Pulmonary artery endothelial cell (primary cell): ENCODE measurements around the gene ZAR1L. TPM values are rescaled to one million over a fixed set of nuclear protein-coding genes. Genes with fewer than 3 reads are reported as not detected.
A peak's percentile ranks its signal among the peaks of the same experiment; 100 is the strongest.
"Not testable (repeated sequence)": the region's sequence is repeated elsewhere in the genome, so short reads cannot be mapped to it uniquely, and the experiment has no call there.

Experiments used
- DNase-seq: peaks from one replicate; pipeline ENCODE4 v3.0.0-alpha.2; 2011; ENCODE audit warnings: low read depth, low spot score
- total RNA-seq: library from RNA; depleted of rRNA; stranded (reverse); fragments of >200 nt; gene quantifications from 2 replicates; pipeline ENCODE4 v1.2.3, GENCODE V29; 2014

ZAR1L gene, protein sequence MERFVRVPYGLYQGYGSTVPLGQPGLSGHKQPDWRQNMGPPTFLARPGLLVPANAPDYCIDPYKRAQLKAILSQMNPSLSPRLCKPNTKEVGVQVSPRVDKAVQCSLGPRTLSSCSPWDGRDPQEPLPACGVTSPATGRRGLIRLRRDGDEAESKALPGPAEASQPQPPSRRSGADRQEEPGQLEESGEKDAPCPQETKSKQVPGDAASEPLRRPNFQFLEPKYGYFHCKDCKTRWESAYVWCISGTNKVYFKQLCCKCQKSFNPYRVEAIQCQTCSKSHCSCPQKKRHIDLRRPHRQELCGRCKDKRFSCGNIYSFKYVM
- not detected in 2 replicates for total RNA-seq

DNA sequence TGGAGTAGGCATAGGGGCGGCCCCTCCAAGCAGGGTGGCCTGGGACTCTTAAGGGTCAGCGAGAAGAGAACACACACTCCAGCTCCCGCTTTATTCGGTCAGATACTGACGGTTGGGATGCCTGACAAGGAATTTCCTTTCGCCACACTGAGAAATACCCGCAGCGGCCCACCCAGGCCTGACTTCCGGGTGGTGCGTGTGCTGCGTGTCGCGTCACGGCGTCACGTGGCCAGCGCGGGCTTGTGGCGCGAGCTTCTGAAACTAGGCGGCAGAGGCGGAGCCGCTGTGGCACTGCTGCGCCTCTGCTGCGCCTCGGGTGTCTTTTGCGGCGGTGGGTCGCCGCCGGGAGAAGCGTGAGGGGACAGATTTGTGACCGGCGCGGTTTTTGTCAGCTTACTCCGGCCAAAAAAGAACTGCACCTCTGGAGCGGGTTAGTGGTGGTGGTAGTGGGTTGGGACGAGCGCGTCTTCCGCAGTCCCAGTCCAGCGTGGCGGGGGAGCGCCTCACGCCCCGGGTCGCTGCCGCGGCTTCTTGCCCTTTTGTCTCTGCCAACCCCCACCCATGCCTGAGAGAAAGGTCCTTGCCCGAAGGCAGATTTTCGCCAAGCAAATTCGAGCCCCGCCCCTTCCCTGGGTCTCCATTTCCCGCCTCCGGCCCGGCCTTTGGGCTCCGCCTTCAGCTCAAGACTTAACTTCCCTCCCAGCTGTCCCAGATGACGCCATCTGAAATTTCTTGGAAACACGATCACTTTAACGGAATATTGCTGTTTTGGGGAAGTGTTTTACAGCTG is at the start of gene ZAR1L, which contains the start of gene BRCA2:
Gene ZAR1L (minus strand): TSS at position 126 of the 790 bp plus-strand sequence. CDS start 3,438 bp downstream, outside the sequence.
Gene BRCA2 (plus strand): TSS at position 271 of the 790 bp plus-strand sequence. CDS start 953 bp downstream, outside the sequence.
- peak; percentile 71 for DNase-seq

DNA sequence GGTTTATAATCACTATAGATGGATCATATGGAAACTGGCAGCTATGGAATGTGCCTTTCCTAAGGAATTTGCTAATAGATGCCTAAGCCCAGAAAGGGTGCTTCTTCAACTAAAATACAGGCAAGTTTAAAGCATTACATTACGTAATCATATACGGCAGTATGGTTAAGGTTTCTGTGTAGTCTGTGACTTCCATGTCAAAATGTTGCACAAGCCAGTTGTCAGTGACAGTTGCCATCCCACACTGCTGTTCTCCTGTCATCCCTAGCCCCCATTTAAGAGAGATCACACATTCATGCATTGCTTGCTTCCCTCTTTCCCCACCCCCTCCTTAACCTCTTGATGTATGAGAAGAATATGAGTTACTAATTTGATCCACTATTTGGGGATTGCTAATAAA is 47.4 kb upstream of the ZAR1L start:
- DNase-seq, result no peak

DNA sequence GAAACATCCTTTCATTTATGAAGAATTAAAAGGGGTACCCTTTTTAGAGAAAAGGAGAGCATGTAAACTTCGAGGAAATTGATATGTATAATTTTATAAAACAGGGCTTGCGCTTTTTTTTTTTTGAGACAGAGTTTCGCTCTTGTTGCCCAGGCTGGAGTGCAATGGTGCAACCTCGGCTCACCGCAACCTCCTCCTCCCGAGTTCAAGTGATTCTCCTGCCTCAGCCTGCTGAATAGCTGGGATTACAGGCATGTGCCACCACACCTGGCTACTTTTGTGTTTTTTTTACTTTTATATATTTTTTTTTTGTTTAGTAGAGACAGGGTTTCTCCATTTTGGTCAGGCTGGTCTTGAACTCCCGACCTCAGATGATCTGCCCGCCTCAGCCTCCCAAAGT is 40.8 kb upstream of the ZAR1L start:
- not testable (repeated sequence) for DNase-seq

DNA sequence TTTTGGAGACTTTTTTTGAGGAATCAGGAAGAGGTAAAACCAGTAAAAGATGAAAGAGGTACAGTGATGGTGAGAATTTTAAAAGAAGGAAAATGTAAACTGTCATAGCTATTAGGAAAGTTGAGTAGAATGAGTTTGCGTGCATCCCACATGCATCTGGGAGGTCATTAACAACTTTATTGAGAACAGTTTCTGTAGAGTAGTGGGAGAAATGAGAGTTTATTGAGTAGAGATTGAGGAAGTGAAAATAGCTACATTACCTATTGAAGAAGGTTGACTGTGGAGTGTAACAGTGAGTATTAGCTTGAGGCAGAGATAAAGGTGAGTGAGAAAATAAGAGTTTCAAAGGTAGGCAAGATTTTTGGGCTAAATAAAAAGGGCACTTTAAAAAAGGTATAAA is 38.9 kb upstream of the ZAR1L start:
- DNase-seq, result no peak

DNA sequence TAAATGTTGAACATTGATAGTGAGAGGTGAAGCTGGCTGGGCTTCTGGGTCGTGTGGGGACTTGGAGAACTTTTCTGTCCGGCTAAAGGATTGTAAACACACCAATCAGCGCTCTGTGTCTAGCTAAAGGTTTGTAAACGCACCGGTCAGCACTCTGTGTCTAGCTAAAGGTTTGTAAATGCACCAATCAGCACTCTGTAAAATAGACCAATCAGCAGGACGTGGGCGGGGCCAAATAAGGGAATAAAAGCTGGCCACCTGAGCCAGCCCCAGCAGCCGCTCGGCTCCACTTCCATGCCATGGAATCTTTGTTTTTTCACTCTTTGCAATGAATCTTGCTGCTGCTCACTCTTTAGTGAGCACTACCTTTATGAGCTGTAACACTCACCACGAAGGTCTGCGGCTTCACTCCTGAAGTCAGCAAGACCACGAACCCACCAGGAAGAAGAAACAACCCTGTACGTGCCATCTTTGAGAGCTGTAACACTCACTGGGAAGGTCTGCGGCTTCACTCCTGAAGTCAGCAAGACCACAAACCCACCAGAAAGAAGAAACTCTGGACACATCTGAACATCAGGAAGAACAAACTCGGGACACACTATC is 35.8 kb upstream of the ZAR1L start:
- not testable (repeated sequence) for DNase-seq

DNA sequence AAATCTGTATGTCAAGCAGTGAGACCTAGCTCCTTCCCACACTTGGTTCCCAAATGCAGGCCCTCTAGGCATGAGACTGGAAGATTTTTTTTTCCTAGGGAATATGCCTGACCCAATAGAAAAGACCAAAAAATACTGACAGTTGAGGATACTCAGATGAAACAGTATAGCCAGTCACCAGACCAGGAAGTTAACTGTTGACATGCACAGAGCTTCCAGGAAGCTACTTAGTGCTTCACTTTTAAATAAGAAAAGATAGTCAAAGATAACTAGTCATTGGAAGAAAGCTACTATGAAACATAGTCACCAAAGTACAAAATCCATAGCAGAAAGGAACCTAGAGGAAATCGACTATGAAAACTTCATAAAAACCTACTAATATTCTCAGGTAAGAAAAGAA is 32.5 kb upstream of the ZAR1L start:
- DNase-seq, result no peak

DNA sequence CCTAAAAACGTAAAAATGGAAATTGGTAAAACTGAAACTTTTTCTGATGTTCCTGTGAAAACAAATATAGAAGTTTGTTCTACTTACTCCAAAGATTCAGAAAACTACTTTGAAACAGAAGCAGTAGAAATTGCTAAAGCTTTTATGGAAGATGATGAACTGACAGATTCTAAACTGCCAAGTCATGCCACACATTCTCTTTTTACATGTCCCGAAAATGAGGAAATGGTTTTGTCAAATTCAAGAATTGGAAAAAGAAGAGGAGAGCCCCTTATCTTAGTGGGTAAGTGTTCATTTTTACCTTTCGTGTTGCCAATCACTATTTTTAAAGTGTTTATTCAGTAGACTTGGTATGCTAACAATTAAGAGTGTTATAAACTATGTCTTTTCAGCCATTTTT is 25.8 kb upstream of the ZAR1L start:
- no peak for DNase-seq

DNA sequence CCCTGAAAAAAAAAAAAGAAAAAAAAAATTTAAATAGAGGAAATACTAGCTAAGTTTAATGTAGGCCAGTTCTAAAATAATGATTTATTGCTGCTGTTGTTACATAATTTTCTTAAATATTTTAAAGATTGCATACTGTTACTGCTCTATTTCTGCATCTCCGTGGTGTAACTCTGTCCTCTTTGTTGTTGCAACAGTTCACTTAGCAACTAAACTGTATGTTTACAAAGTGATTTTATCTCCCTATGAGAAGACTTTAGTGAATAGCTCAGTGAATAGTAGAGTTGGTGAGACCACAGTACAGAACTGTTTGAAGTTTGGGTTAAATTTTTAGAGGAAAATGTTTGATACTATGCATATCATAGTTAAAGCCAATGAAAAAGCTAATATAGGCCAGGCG is 19.5 kb upstream of the ZAR1L start:
- DNase-seq, result no peak

DNA sequence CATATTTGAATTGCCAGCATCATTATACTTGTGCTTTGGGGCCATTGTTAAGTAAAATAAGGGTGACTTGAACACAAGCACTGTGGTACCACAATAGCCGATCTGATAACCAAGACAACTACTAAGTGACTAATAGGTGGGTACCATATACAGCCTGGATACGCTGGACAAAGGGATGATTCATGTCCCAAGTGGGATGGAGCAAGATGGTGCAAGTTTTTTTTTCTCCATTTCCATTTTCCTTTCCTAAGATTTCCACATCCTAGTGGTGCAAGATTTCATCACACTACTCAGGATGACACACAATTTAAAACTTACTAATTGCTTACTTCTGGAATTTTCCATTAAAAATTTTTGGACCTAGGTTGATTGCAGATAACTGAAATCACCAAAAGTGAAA is 15.3 kb upstream of the ZAR1L start:
- no peak for DNase-seq

DNA sequence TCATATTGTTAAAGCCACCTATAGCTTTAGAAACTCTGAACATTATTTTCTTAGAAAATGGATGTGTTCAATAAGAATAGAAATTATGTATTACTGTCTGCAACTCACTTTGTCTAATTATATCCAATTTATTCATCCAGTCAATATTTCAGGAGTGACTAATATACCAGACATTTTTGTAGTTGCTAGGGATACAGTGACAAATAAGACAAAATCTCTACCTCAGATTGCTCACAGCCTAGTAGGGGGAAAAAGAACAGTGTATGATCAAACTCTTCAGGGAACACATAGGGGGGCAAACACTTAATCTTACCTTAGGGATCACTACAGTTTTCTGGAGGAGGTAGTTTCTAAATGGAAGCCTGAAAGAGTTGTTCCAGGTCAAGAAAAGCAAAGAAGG is 8.7 kb upstream of the ZAR1L start:
- DNase-seq, result no peak

DNA sequence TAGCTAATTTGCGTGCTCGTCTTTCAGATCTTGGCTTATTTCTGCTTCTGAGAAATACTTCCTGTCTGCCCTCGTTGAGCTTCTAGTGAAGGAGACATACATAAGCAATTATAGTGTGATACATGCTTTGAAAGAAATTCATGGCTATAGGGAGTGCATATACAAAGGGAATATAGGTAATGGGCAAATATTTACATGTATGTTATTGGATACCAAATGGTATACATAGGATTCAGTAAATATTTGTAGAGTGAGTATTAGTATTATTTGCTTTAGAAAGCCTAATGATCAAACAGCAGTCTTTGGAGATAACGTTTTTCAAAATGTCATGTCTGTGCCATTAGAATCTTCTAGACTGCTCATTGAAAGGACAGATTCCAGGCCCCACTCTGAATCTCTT is 5.4 kb upstream of the ZAR1L start:
- no peak for DNase-seq

DNA sequence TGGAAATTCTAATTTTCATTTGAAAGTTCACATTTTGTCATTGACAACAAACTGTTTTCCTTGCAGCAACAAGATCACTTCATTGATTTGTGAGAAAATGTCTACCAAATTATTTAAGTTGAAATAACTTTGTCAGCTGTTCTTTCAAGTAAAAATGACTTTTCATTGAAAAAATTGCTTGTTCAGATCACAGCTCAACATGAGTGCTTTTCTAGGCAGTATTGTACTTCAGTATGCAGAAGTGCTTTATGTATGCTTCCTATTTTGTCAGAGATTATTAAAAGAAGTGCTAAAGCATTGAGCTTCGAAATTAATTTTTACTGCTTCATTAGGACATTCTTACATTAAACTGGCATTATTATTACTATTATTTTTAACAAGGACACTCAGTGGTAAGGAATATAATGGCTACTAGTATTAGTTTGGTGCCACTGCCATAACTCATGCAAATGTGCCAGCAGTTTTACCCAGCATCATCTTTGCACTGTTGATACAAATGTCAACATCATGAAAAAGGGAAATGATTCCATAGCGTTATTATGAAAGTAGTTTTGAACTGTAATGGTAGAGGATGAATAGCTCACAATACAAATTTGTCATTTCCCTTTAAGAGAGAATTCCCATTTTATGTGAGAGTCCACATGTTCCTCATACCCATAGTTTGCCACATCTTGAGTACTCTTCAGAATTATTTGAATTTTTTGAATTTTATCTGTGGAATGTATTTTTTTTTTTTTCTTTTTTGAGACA is 2.7 kb upstream of the ZAR1L start:
- DNase-seq, result no peak

DNA sequence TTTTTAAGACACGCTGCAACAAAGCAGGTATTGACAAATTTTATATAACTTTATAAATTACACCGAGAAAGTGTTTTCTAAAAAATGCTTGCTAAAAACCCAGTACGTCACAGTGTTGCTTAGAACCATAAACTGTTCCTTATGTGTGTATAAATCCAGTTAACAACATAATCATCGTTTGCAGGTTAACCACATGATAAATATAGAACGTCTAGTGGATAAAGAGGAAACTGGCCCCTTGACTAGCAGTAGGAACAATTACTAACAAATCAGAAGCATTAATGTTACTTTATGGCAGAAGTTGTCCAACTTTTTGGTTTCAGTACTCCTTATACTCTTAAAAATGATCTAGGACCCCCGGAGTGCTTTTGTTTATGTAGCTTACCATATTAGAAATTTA is 1.3 kb upstream of the ZAR1L start:
- no peak for DNase-seq

DNA sequence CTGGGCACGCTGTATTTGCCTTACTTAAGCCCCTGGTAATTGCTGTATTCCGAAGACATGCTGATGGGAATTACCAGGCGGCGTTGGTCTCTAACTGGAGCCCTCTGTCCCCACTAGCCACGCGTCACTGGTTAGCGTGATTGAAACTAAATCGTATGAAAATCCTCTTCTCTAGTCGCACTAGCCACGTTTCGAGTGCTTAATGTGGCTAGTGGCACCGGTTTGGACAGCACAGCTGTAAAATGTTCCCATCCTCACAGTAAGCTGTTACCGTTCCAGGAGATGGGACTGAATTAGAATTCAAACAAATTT is 821 bp upstream of the ZAR1L start:
- DNase-seq, result no peak

DNA sequence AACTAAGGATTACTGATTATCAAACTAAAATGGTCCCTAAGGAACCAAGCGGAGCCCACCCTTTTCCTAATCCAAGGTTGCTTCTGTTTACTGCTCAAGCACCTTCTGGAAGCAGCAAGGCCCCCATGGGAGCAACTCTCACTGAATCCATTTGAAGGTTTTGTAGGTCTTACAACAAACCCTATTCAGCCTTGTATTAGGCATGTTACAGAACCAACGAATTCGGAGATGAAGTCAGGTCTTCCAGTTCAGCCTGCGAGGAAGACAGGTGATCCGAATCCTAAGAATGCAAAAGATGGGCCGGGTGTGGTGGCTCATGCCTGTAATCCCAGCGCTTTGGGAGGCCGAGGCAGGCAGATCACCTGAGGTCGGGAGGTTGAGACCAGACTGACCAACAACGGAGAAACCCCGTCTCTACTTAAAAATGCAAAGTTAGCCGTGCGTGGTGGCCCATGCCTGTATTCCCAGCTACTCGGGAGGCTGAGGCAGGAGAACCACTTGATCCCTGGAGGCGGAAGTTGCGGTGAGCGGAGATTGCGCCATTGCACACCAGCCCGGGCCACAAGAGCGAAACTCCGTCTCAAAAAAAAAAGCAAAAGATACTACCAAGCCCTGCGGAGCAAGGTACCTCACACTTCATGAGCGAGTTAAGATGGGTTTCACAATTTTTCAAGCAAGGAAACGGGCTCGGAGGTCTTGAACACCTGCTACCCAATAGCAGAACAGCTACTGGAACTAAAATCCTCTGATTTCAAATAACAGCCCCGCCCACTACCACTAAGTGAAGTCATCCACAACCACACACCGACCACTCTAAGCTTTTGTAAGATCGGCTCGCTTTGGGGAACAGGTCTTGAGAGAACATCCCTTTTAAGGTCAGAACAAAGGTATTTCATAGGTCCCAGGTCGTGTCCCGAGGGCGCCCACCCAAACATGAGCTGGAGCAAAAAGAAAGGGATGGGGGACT is 609 bp downstream of the ZAR1L start:
- DNase-seq, result no peak

DNA sequence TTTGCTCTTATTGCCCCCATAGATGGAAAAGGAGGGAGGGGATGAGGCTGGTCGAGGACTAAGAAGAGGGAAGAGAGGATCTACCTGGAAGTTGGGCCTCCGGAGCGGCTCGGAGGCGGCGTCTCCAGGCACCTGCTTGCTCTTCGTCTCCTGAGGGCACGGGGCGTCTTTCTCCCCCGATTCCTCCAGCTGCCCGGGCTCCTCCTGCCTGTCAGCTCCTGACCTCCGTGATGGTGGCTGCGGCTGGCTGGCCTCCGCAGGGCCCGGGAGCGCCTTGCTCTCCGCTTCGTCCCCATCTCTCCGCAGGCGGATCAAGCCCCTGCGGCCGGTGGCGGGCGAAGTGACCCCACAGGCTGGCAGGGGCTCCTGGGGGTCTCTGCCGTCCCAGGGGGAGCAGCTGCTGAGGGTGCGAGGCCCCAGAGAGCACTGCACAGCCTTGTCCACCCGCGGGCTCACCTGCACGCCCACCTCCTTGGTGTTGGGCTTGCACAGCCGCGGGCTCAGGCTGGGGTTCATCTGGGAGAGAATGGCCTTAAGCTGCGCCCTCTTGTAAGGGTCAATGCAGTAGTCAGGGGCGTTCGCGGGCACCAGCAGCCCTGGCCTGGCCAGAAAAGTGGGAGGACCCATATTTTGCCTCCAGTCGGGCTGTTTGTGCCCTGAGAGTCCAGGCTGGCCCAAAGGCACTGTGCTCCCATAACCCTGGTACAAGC is 3.8 kb downstream of the ZAR1L start:
- no peak for DNase-seq

DNA sequence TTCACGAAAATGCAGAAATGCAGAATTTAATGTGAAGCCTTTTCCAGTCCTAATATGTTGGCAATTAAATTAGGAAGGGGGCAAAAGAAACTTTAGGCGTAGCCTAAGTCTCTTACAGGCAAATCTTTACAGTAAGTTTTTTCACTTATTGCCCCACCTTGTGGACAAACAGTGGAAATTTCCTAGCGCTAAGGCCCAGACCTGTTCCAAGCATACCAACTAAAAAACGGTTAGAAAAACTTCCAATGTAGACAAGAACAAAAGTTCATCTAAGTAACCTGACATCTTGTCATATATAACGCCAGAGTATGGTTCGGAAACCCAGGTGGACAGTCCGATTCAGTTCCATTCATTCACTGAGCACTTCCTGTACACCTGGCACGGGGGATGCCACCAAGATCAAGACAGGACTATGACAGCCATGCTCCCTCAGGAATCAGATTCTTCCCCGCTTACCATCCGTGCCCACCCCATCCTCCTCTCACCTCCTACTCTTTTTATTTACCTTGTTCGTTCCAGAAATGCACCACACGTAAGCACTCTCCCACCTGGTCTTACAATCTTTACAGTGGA is 4.9 kb downstream of the ZAR1L start:
- DNase-seq, result no peak

DNA sequence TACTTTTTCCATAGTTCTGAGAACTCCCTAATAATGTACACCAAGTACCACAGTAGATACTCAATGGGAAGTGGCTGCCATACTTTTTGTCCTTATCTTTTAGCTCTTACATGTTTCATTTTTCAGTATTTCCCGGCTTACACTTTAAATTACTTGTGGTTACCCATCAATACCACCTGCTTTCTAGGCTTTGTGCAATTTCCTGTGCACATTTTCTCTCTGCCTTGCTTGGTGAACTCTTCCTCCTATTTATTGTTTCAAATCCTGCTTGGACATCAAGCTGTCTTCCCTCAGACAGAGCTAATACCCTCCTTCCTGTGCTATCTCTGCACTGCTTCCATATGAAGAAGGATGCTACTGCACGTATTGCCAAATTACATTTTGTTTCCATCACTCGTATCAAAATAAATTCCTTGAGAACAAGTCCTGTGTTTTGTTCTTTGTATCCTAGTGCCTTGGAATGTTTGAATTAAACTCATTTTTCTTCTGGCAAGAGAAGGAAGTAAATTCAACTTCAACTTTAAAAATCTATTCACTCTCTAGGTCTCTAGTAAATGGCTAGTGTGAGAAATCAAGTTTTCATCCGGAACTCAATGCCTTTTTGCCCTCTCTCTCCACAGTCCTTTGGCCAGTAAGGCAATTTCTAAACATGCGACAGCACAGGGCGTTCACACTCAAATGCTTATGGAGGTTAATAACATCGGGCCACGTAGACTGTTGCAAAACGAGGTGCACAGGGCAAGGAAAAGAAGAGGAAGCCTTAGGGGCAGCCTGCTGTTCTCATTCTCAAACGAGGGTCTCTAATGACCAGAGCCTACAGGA is 5.6 kb downstream of the ZAR1L start:
- DNase-seq, result no peak

DNA sequence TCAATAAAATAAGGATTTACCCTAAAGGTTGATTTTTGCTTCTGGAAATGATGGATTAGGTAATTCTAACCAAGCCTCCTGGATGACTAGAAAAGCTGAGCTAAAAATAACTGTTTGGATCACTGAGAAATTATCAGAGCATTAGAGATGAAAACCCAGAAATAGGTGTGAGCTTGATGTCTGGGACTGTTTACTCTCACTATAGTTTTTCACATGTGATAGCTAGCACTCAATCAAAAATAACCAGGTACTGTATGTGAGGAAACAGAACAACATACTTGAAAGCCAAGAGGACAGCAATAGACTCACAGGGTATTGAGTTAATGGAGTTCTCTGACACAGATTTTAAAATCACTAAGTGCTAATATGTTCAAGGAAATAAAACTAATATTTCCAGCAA is 9.5 kb downstream of the ZAR1L start:
- DNase-seq, result no peak
